ENCODE results near the gene FAM124A. TPM values are rescaled to one million over a fixed set of nuclear protein-coding genes. Genes with fewer than 3 reads are reported as not detected.

FAM124A gene
- total RNA-seq, 4 donors from 2014 or later, result 1.9 to 17.7 (median 2.7) TPM

- Histone ChIP-seq H3K4me1 (peaks cover 0 to 1% (median 0%) of the 10 kb centered on the region in 4 donors), H3K27me3 (no peaks in the 10 kb centered on the region), H3K36me3 (no peaks in the 10 kb centered on the region), H3K9me3 (no peaks in the 10 kb centered on the region), H3K4me3 (no peak overlapping the region), H3K27ac (no peak overlapping the region)
- in situ Hi-C loops (cut with MboI; ENCODE audit: low pct_ligation_motif_present in 1 of 4, low pct_unique_long_range_greater_than_20kb in 1 of 4, low sequenced_read_pairs in 3 of 4) (no loop called here), intact Hi-C loops (cut with DNase I; ENCODE audit: low total_unique reads) (no loop called here)
- no peak for DNase-seq
- WGBS, 2 donors (ENCODE audit: low coverage in 1 of 2), result 68 to 91% methylated on average over 3 to 27 of the region's 27 CpGs
- TF ChIP-seq POLR2AphosphoS5 (IDR thresholded peaks at IDR 0.05) (no peak), EP300 (IDR thresholded peaks at IDR 0.05; ENCODE audit: low read depth) (no peak), CTCF (IDR thresholded peaks at IDR 0.05) (no peak), POLR2A (IDR thresholded peaks at IDR 0.05) (no peak)
Measured at GRCh38 chr13:51258612-51259548, 36.7 kb downstream of the FAM124A start.

- WGBS, 2 donors (ENCODE audit: low coverage in 1 of 2), result 86 to 92% methylated on average over 3 to 4 of the region's 4 CpGs
- intact Hi-C loops (cut with DNase I; ENCODE audit: low total_unique reads), result no loop called here
- Histone ChIP-seq H3K4me1 (no peaks in the 10 kb centered on the region), H3K9me3 (no peaks in the 10 kb centered on the region), H3K27me3 (no peaks in the 10 kb centered on the region), H3K4me3 (no peak overlapping the region), H3K27ac (no peak overlapping the region), H3K36me3 (no peaks in the 10 kb centered on the region)
- in situ Hi-C loops (cut with MboI; ENCODE audit: low pct_ligation_motif_present in 1 of 4, low pct_unique_long_range_greater_than_20kb in 1 of 4, low sequenced_read_pairs in 3 of 4), result no loop called here
- DNase-seq, result no peak
- TF ChIP-seq POLR2A (IDR thresholded peaks at IDR 0.05) (no peak), POLR2AphosphoS5 (IDR thresholded peaks at IDR 0.05) (no peak), EP300 (IDR thresholded peaks at IDR 0.05; ENCODE audit: low read depth) (no peak), CTCF (IDR thresholded peaks at IDR 0.05) (no peak)
Measured at GRCh38 chr13:51260154-51260553, 38.0 kb downstream of the FAM124A start.

GRCh38 chr13:51261610-51262249, 39.5 kb downstream of the FAM124A start:
- peak overlapping the region in 2 of 4 donors; percentile 2 to 8 for H3K27ac ChIP-seq
- intact Hi-C loops (cut with DNase I; ENCODE audit: low total_unique reads), result no loop called here
- no peak for DNase-seq

More at GRCh38 chr13:51261610-51262249, 39.5 kb downstream of the FAM124A start:
- H3K9me3 ChIP-seq, result no peaks in the 10 kb centered on the region
- no peaks in the 10 kb centered on the region for H3K36me3 ChIP-seq
- H3K4me1 ChIP-seq, result no peaks in the 10 kb centered on the region
- no peak for TF ChIP-seq EP300 (IDR thresholded peaks at IDR 0.05; ENCODE audit: low read depth)
- TF ChIP-seq POLR2A (IDR thresholded peaks at IDR 0.05), result no peak
- TF ChIP-seq POLR2AphosphoS5 (IDR thresholded peaks at IDR 0.05), result no peak
- TF ChIP-seq CTCF (IDR thresholded peaks at IDR 0.05), result no peak
- H3K27me3 ChIP-seq, result no peaks in the 10 kb centered on the region
- WGBS, 2 donors (ENCODE audit: low coverage in 1 of 2), result 74 to 90% methylated on average over 3 to 5 of the region's 5 CpGs
- H3K4me3 ChIP-seq, result no peak overlapping the region
- in situ Hi-C loops (cut with MboI; ENCODE audit: low pct_ligation_motif_present in 1 of 4, low pct_unique_long_range_greater_than_20kb in 1 of 4, low sequenced_read_pairs in 3 of 4), result no loop called here

All from transverse colon (tissue), 4 donors.